K562 (cell line): ENCODE data around the gene EML2. TPM values are rescaled to one million over a fixed set of nuclear protein-coding genes. Genes with fewer than 3 reads are reported as not detected.

Experiments used
- BRD9 ChIP-seq: fragments of 450-650 bp; IDR thresholded peaks from 2 replicates; pipeline ENCODE4 v1.6.1; 2018; ENCODE audit warnings: low read depth; ENCODE audit not compliant: partially characterized antibody
- FOXK2 ChIP-seq, 2 experiments: fragments of 450-650 bp; IDR thresholded peaks in 1 of 2; conservative IDR thresholded peaks in 1 of 2; 2 replicates each; pipeline ENCODE4 v1.6.1; 2016; ENCODE audit warnings: low read depth in 2 of 2, mild to moderate bottlenecking in 1 of 2
- HNRNPLL ChIP-seq: fragments of 200-400 bp; formaldehyde crosslinking; IDR thresholded peaks from 2 replicates; pipeline ENCODE4 v1.6.1; 2017; ENCODE audit warnings: low read length, low read depth, mild to moderate bottlenecking; ENCODE audit not compliant: poor library complexity, severe bottlenecking
- JUND ChIP-seq, 2 experiments: IDR thresholded peaks; 2 replicates in 1 of 2; 3 replicates in 1 of 2; pipeline ENCODE4 v1.6.1; 2011; ENCODE audit warnings: borderline replicate concordance in 2 of 2, low read depth in 2 of 2, low read length in 2 of 2, improper control_type of control experiment in 1 of 2, missing biosample characterization in 1 of 2, missing genetic modification characterization in 1 of 2, missing genetic modification reagents in 1 of 2
- LCOR ChIP-seq: sonication (generic); formaldehyde crosslinking; IDR thresholded peaks from 2 replicates; pipeline ENCODE4 v1.8.0; 2022; ENCODE audit warnings: mild to moderate bottlenecking, missing genetic modification reagents
- NCOR1 ChIP-seq: fragments of 450-650 bp; IDR thresholded peaks from 2 replicates; pipeline ENCODE4 v1.6.1; 2016; ENCODE audit warnings: mild to moderate bottlenecking, moderate library complexity
- NUFIP1 ChIP-seq: fragments of 450-650 bp; IDR thresholded peaks from 2 replicates; pipeline ENCODE4 v1.6.1; 2018; ENCODE audit not compliant: partially characterized antibody
- SETDB1 ChIP-seq: IDR thresholded peaks from one replicate; pipeline ENCODE4 v1.6.1; 2012; ENCODE audit warnings: low read length, control low read depth, inconsistent platforms
- TCFL5 ChIP-seq: fragments of 250-450 bp; sonication (Bioruptor Pico); conservative IDR thresholded peaks from 2 replicates; pipeline ENCODE4 v1.6.1; 2021; ENCODE audit warnings: mild to moderate bottlenecking, moderate library complexity, matching md5 sums
- TOE1 ChIP-seq, 2 experiments: fragments of 450-650 bp in 1 of 2; sonication (generic) in 1 of 2; formaldehyde crosslinking in 1 of 2; IDR thresholded peaks; 2 replicates each; pipeline versions ENCODE4 v1.7.1 to v1.8.0; 2016 to 2022; ENCODE audit warnings: borderline replicate concordance in 2 of 2, mild to moderate bottlenecking in 2 of 2, antibody characterized with exemption in 1 of 2, inconsistent platforms in 1 of 2, low read depth in 1 of 2, missing genetic modification reagents in 1 of 2, moderate library complexity in 1 of 2
- TRIM28 ChIP-seq: fragments of 450-650 bp; IDR thresholded peaks from 2 replicates; pipeline ENCODE4 v1.6.1; 2017
- polyA plus RNA-seq, 8 experiments: library from polyadenylated mRNA; depleted of rRNA in 4 of 8; stranded (reverse) in 5 of 8; unstranded in 3 of 8; fragments of >200 nt; fragmentation: Nextera tagmentation in 2 of 8; fragmentation: Illumina TruSeq in 1 of 8; extraction: Ambion mirVana in 2 of 8; extraction: Trizol in 1 of 8; gene quantifications; 2 replicates each; pipeline versions ENCODE4 v1.2.1 to v1.2.3, GENCODE V29; 2011 to 2014; ENCODE audit warnings: inconsistent platforms in 1 of 8, missing spikeins in 1 of 8
- total RNA-seq, 7 experiments: library from RNA; depleted of rRNA in 6 of 7; stranded (reverse); fragments of >200 nt in 6 of 7; fragmentation: Illumina TruSeq in 2 of 7; extraction: Trizol in 2 of 7; gene quantifications; 2 replicates each; pipeline versions ENCODE4 v1.2.1 to v1.2.3, GENCODE V29; 2011 to 2021; ENCODE audit warnings: low replicate concordance in 1 of 7
- TF ChIP-seq, protein P1 (sequence below): sonication (generic); formaldehyde crosslinking; IDR thresholded peaks from 2 replicates; pipeline ENCODE4 v1.9.0; 2022; ENCODE audit warnings: mild to moderate bottlenecking, missing genetic modification reagents
- TF ChIP-seq, protein P2 (sequence below): fragments of 250-450 bp; sonication (Bioruptor Pico); IDR thresholded peaks from 2 replicates; pipeline ENCODE4 v1.8.0; 2021; ENCODE audit warnings: mild to moderate bottlenecking, moderate library complexity
- TF ChIP-seq, protein P3 (sequence below): fragments of 250-450 bp; sonication (Bioruptor Pico); IDR thresholded peaks from 2 replicates; pipeline ENCODE4 v1.4.0; 2020; ENCODE audit warnings: mild to moderate bottlenecking, moderate library complexity
- TF ChIP-seq, protein P4 (sequence below): fragments of 450-650 bp; formaldehyde crosslinking; conservative IDR thresholded peaks from 2 replicates; pipeline ENCODE4 v1.4.0; 2022; ENCODE audit warnings: mild to moderate bottlenecking, missing genetic modification characterization
- TF ChIP-seq, protein P5 (sequence below), 2 experiments: IDR thresholded peaks; 2 replicates each; pipeline ENCODE4 v1.6.1; 2011; ENCODE audit warnings: borderline replicate concordance in 1 of 2, control low read depth in 1 of 2, low read depth in 1 of 2, low read length in 1 of 2, mild to moderate bottlenecking in 1 of 2, mixed read lengths in 1 of 2, moderate library complexity in 1 of 2; ENCODE audit not compliant: insufficient read depth in 1 of 2, insufficient read length in 1 of 2, poor library complexity in 1 of 2, severe bottlenecking in 1 of 2; ENCODE audit errors: extremely low read depth in 1 of 2

Gene EML2
- total and polyA plus RNA-seq, 9 of the 15 experiments (the other 6 are each of a cell fraction or from before 2014, with no cell fraction given): 2.6 to 69.6 (median 24.8) TPM

DNA sequence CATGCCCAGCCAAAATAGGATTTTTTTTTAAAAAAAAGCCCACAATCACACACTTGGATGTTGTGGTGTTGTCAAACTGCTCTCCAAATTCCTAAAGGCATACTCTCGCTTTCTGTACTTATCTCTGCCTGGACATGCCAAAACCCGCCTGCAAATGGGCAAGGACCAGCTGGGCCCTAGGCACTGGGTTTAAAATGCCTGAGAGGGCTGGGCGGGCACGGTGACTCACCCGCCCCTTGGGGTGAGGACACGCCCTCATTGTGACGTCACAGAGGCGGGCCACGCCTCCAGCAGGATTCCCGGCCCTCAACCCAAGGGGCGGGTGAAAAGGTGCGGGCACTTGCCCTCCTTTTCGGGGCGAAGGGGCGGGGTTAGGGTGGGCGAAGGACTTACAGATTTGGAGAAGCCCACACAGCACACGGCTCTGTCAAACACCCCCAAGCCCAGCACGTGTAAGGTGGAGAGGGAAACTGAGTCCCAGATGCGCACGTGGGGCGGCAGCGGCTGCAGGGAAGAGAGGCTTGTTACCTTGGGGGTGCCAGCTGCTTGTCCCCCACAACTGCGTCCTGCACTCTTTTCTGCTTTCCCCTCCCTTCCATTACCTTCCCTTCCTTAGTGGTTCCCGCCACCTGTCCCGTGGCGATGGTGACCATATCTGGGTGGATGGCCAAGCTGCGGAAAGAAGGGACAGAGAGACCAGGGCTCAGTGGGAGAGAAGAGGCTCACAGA, 6.6 kb downstream of the EML2 start (continued):
- TF ChIP-seq, protein P1, sequence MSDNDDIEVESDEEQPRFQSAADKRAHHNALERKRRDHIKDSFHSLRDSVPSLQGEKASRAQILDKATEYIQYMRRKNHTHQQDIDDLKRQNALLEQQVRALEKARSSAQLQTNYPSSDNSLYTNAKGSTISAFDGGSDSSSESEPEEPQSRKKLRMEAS (CRISPR knock-in tag): peak; percentile 25; the same call in 1 of the 2 replicates
- TF ChIP-seq, protein P2, sequence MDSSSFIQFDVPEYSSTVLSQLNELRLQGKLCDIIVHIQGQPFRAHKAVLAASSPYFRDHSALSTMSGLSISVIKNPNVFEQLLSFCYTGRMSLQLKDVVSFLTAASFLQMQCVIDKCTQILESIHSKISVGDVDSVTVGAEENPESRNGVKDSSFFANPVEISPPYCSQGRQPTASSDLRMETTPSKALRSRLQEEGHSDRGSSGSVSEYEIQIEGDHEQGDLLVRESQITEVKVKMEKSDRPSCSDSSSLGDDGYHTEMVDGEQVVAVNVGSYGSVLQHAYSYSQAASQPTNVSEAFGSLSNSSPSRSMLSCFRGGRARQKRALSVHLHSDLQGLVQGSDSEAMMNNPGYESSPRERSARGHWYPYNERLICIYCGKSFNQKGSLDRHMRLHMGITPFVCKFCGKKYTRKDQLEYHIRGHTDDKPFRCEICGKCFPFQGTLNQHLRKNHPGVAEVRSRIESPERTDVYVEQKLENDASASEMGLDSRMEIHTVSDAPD (CRISPR knock-in tag): no peak
- TF ChIP-seq NUFIP1: no peak
- TF ChIP-seq, protein P3, sequence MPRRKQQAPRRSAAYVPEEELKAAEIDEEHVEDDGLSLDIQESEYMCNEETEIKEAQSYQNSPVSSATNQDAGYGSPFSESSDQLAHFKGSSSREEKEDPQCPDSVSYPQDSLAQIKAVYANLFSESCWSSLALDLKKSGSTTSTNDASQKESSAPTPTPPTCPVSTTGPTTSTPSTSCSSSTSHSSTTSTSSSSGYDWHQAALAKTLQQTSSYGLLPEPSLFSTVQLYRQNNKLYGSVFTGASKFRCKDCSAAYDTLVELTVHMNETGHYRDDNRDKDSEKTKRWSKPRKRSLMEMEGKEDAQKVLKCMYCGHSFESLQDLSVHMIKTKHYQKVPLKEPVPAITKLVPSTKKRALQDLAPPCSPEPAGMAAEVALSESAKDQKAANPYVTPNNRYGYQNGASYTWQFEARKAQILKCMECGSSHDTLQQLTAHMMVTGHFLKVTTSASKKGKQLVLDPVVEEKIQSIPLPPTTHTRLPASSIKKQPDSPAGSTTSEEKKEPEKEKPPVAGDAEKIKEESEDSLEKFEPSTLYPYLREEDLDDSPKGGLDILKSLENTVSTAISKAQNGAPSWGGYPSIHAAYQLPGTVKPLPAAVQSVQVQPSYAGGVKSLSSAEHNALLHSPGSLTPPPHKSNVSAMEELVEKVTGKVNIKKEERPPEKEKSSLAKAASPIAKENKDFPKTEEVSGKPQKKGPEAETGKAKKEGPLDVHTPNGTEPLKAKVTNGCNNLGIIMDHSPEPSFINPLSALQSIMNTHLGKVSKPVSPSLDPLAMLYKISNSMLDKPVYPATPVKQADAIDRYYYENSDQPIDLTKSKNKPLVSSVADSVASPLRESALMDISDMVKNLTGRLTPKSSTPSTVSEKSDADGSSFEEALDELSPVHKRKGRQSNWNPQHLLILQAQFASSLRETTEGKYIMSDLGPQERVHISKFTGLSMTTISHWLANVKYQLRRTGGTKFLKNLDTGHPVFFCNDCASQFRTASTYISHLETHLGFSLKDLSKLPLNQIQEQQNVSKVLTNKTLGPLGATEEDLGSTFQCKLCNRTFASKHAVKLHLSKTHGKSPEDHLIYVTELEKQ (CRISPR knock-in tag): no peak
- TF ChIP-seq SETDB1: no peak
- TF ChIP-seq BRD9: no peak
- TF ChIP-seq TCFL5: no peak
- TF ChIP-seq, protein P4, sequence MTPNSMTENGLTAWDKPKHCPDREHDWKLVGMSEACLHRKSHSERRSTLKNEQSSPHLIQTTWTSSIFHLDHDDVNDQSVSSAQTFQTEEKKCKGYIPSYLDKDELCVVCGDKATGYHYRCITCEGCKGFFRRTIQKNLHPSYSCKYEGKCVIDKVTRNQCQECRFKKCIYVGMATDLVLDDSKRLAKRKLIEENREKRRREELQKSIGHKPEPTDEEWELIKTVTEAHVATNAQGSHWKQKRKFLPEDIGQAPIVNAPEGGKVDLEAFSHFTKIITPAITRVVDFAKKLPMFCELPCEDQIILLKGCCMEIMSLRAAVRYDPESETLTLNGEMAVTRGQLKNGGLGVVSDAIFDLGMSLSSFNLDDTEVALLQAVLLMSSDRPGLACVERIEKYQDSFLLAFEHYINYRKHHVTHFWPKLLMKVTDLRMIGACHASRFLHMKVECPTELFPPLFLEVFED (CRISPR knock-in tag): no peak
- TF ChIP-seq, protein P5, sequence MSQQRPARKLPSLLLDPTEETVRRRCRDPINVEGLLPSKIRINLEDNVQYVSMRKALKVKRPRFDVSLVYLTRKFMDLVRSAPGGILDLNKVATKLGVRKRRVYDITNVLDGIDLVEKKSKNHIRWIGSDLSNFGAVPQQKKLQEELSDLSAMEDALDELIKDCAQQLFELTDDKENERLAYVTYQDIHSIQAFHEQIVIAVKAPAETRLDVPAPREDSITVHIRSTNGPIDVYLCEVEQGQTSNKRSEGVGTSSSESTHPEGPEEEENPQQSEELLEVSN (IDR thresholded peaks at IDR 0.05; ENCODE audit: borderline replicate concordance in 1 of 2, extremely low read depth in 1 of 2, insufficient read depth in 1 of 2, insufficient read length in 1 of 2, low read depth in 1 of 2, low read length in 1 of 2, poor library complexity in 1 of 2, severe bottlenecking in 1 of 2): no peak
- TF ChIP-seq HNRNPLL: no peak
- no peak for TF ChIP-seq TRIM28
- TF ChIP-seq NCOR1: no peak
- TF ChIP-seq JUND (IDR thresholded peaks at IDR 0.05; ENCODE audit: borderline replicate concordance, low read depth, low read length): peak; percentile 91
- TF ChIP-seq JUND (tag; IDR thresholded peaks at IDR 0.05; ENCODE audit: borderline replicate concordance, low read depth, low read length): peak; percentile 83; the same call in 2 of the 3 replicates
- TF ChIP-seq FOXK2 (conservative IDR thresholded peaks at IDR 0.05 in 1 of 2, IDR thresholded peaks at IDR 0.05 in 1 of 2; ENCODE audit: low read depth in 2 of 2): no peak
- TF ChIP-seq TOE1 (IDR thresholded peaks at IDR 0.05; ENCODE audit: borderline replicate concordance): no peak
- peak; percentile 66; the same call in 1 of the 2 replicates for TF ChIP-seq TOE1 (CRISPR knock-in tag; IDR thresholded peaks at IDR 0.05; ENCODE audit: borderline replicate concordance, low read depth)
- TF ChIP-seq LCOR (CRISPR knock-in tag): 0 out of 2 replicates have a peak, but pooled peaks have one; percentile 30
